Activated CD8-positive, alpha-beta memory T cell treated with anti-CD3 and anti-CD28 coated beads, Interleukin-2, amount 50 U/mL, for 24 hours (primary cell): ENCODE results near the gene CDO1.
"Not testable (repeated sequence)": the region's sequence is repeated elsewhere in the genome, so short reads cannot be mapped to it uniquely, and the experiment has no call there.

ENCODE experiments used
- DNase-seq: peaks from one replicate; pipeline ENCODE4 v3.0.0-alpha.2; 2020; ENCODE audit errors: extremely low read depth

CDO1 gene

GRCh38 chr5:115829913-115830312 lies 13.5 kb upstream of the CDO1 start:
- no peak for DNase-seq

GRCh38 chr5:115825948-115826347 lies 9.5 kb upstream of the CDO1 start:
- no peak for DNase-seq

- not testable (repeated sequence) for DNase-seq
Observed at GRCh38 chr5:115824983-115825382, 8.5 kb upstream of the CDO1 start.

GRCh38 chr5:115820846-115821245 lies 4.4 kb upstream of the CDO1 start:
- DNase-seq: no peak

GRCh38 chr5:115818821-115819220 lies 2.4 kb upstream of the CDO1 start:
- DNase-seq: no peak

GRCh38 chr5:115817386-115817785 lies 927 bp upstream of the CDO1 start:
- no peak for DNase-seq

GRCh38 chr5:115815693-115816225 lies 700 bp downstream of the CDO1 start:
- no peak for DNase-seq

- DNase-seq: no peak
Observed at GRCh38 chr5:115815006-115815692, 1.3 kb downstream of the CDO1 start.

- no peak for DNase-seq
Observed at GRCh38 chr5:115813719-115814118, 2.7 kb downstream of the CDO1 start.

GRCh38 chr5:115812372-115812771 lies 4.1 kb downstream of the CDO1 start:
- no peak for DNase-seq

- DNase-seq: no peak
Observed at GRCh38 chr5:115811406-115811805, 5.1 kb downstream of the CDO1 start.

- no peak for DNase-seq
Observed at GRCh38 chr5:115810761-115811160, 5.7 kb downstream of the CDO1 start.

- DNase-seq: no peak
Observed at GRCh38 chr5:115809946-115810345, 6.5 kb downstream of the CDO1 start.

- not testable (repeated sequence) for DNase-seq
Observed at GRCh38 chr5:115808066-115808465, 8.4 kb downstream of the CDO1 start.

- DNase-seq: no peak
Observed at GRCh38 chr5:115807654-115808052, 8.8 kb downstream of the CDO1 start.

- DNase-seq: no peak
Observed at GRCh38 chr5:115806986-115807653, 9.3 kb downstream of the CDO1 start.

GRCh38 chr5:115801984-115802383 lies 14.5 kb downstream of the CDO1 start:
- DNase-seq: no peak

GRCh38 chr5:115801152-115801551 lies 15.3 kb downstream of the CDO1 start:
- DNase-seq: no peak

- DNase-seq: no peak
Observed at GRCh38 chr5:115800108-115800507, 16.4 kb downstream of the CDO1 start.

GRCh38 chr5:115798252-115798651 lies 18.2 kb downstream of the CDO1 start:
- no peak for DNase-seq

- DNase-seq: no peak
Observed at GRCh38 chr5:115796656-115797055, 19.8 kb downstream of the CDO1 start.

GRCh38 chr5:115795700-115796099 lies 20.8 kb downstream of the CDO1 start:
- DNase-seq: no peak

- DNase-seq: no peak
Observed at GRCh38 chr5:115788440-115788839, 28.0 kb downstream of the CDO1 start.
